ENCODE results near the gene SLIT3. TPM values are rescaled to one million over a fixed set of nuclear protein-coding genes. Genes with fewer than 3 reads are reported as not detected.

The SLIT3 gene
- total RNA-seq, 2 experiments from 2014 or later, result not detected

DNA sequence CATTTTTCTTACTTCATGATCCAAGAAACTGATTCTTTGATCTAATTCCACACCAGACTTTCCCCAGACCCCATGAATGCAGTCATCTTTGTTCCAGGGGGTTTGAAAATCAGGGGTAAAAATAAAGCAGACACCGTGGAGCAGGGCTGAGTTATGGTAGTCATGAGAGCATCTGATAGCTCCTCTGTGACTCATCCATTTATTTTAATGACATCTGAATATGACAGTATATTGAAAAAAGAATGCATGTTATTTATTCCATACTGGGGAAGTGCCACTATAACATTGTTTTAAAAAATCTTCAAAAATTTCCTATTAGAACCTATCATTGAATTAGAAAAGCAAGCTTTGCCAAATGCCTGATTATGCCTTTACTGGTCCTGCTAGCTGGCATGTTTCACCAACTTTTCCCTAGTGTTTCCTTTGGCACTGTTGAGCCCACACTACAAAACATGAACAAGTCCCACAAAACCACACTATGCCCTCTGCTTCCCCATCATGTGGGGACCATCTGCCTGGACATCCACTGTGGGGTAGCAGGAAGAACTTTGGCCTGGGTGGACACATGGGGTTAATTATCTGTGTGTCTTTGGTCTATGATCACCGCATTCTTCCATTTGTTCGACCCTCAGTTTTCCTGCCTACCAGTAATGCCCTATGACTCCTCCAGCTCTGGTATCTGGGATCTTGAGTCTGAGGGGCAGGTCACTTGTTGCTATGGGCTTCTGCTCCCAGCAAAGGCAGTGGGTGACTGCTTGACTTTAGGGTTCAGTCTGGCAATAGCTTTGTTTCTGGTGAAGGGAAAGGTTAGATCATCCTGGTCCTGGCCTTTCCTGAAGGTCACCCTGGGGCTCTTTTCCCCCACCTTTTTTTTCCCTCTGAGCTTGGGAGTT is 639.1 kb downstream of the SLIT3 start:
- ChIA-PET POLR2A (interaction anchor here (0.6 kb wide), 1 partner anchor 876 kb away, joined by 3 read pairs; no protein-coding TSS in a partner anchor), CTCF (no interaction called here)
- no peak for DNase-seq
- Mint-ChIP-seq H3K4me1 (ENCODE audit: low read depth) (no peaks in the 10 kb centered on the region), H3K27ac (no peak overlapping the region), H3K9me3 (no peaks in the 10 kb centered on the region), H3K36me3 (ENCODE audit: low read depth) (no peaks in the 10 kb centered on the region), H3K27me3 (peaks cover 3% of the 10 kb centered on the region), H3K4me3 (no peak overlapping the region)
- H3K4me3 ChIP-seq (ENCODE audit: low read length), result no peak overlapping the region
- no peaks in the 10 kb centered on the region for H3K4me1 ChIP-seq (ENCODE audit: insufficient read depth, low read length)
- no peaks in the 10 kb centered on the region for H3K36me3 ChIP-seq (ENCODE audit: insufficient read depth, low read length)
- no peak for TF ChIP-seq CTCF (IDR thresholded peaks at IDR 0.05)
- no peaks in the 10 kb centered on the region for H3K9me3 ChIP-seq (ENCODE audit: control insufficient read depth in 1 of 2, insufficient read depth in 1 of 2, low read length in 2 of 2)
- no peak overlapping the region for H3K27ac ChIP-seq (ENCODE audit: low read depth in 1 of 2, low read length in 2 of 2)
- no peak for ATAC-seq (ENCODE audit: poor library complexity)
- H3K27me3 ChIP-seq (ENCODE audit: control insufficient read depth in 1 of 2, insufficient read depth in 2 of 2, low read length in 2 of 2), result peaks cover 0 to 5% of the 10 kb centered on the region in 2 experiments
- intact Hi-C loops (cut with DNase I, micrococcal nuclease), result no loop called here

DNA sequence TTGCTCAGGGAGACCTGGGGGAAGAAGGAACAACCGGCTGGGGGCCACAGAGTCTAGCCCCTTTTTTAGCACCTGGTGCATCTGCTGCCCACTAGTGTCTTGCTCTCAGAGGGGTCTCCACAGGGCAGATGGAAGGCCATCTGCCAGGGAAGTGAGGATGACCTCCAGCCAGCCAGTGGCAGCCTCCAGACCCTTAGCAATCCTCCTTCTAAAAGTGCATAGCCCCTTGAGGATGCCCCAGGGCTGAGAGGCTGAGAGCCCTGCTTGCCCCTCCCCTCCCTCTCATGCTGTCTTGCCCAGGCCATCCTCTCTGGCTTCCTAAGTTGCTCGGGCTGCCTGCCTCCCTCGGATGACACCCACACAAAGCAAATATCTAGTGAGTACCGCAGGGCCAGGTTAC is 640.2 kb downstream of the SLIT3 start:
- H3K4me1 ChIP-seq (ENCODE audit: insufficient read depth, low read length), result no peaks in the 10 kb centered on the region
- no peak overlapping the region for H3K27ac ChIP-seq (ENCODE audit: low read depth in 1 of 2, low read length in 2 of 2)
- H3K27ac Mint-ChIP-seq, result no peak overlapping the region
- POLR2A ChIA-PET, result no interaction called here
- no peaks in the 10 kb centered on the region for H3K9me3 ChIP-seq (ENCODE audit: control insufficient read depth in 1 of 2, insufficient read depth in 1 of 2, low read length in 2 of 2)
- H3K27me3 ChIP-seq (ENCODE audit: control insufficient read depth in 1 of 2, insufficient read depth in 2 of 2, low read length in 2 of 2), result peaks cover 0 to 5% of the 10 kb centered on the region in 2 experiments
- intact Hi-C loops (cut with DNase I, micrococcal nuclease), result no loop called here
- H3K27me3 Mint-ChIP-seq, result peaks cover 3% of the 10 kb centered on the region
- no peaks in the 10 kb centered on the region for H3K36me3 Mint-ChIP-seq (ENCODE audit: low read depth)
- no peak for ATAC-seq (ENCODE audit: poor library complexity)
- H3K36me3 ChIP-seq (ENCODE audit: insufficient read depth, low read length), result no peaks in the 10 kb centered on the region
- TF ChIP-seq CTCF (IDR thresholded peaks at IDR 0.05), result no peak
- CTCF ChIA-PET, result no interaction called here
- no peaks in the 10 kb centered on the region for H3K9me3 Mint-ChIP-seq
- no peak overlapping the region for H3K4me3 Mint-ChIP-seq
- no peaks in the 10 kb centered on the region for H3K4me1 Mint-ChIP-seq (ENCODE audit: low read depth)
- no peak overlapping the region for H3K4me3 ChIP-seq (ENCODE audit: low read length)
- no peak for DNase-seq

GRCh38 chr5:168659286-168659847 is 641.6 kb downstream of the SLIT3 start:
- no peaks in the 10 kb centered on the region for H3K9me3 ChIP-seq (ENCODE audit: control insufficient read depth in 1 of 2, insufficient read depth in 1 of 2, low read length in 2 of 2)
- Mint-ChIP-seq H3K4me1 (ENCODE audit: low read depth) (no peaks in the 10 kb centered on the region), H3K36me3 (ENCODE audit: low read depth) (no peaks in the 10 kb centered on the region), H3K4me3 (no peak overlapping the region), H3K27me3 (peaks cover 3% of the 10 kb centered on the region), H3K27ac (no peak overlapping the region), H3K9me3 (no peaks in the 10 kb centered on the region)
- intact Hi-C loops (cut with DNase I, micrococcal nuclease), result no loop called here
- no peak overlapping the region for H3K27ac ChIP-seq (ENCODE audit: low read depth in 1 of 2, low read length in 2 of 2)
- no peak overlapping the region for H3K4me3 ChIP-seq (ENCODE audit: low read length)
- ChIA-PET CTCF (no interaction called here), POLR2A (no interaction called here)
- H3K36me3 ChIP-seq (ENCODE audit: insufficient read depth, low read length), result no peaks in the 10 kb centered on the region
- peaks cover 0 to 5% of the 10 kb centered on the region in 2 experiments for H3K27me3 ChIP-seq (ENCODE audit: control insufficient read depth in 1 of 2, insufficient read depth in 2 of 2, low read length in 2 of 2)
- no peak for DNase-seq
- ATAC-seq (ENCODE audit: poor library complexity), result no peak
- TF ChIP-seq CTCF (IDR thresholded peaks at IDR 0.05), result no peak
- H3K4me1 ChIP-seq (ENCODE audit: insufficient read depth, low read length), result no peaks in the 10 kb centered on the region
